HepG2 (cell line): Measurements from ENCODE around the gene TAF5.

Experiments
- BHLHE40 ChIP-seq: IDR thresholded peaks from 2 replicates; pipeline ENCODE4 v1.6.1; 2011; ENCODE audit warnings: low read length, improper control_type of control experiment
- ELF4 ChIP-seq: sonication (generic); formaldehyde crosslinking; IDR thresholded peaks from 2 replicates; pipeline ENCODE4 v1.5.0; 2020; ENCODE audit warnings: missing genetic modification reagents, mild to moderate bottlenecking, moderate library complexity, borderline replicate concordance
- FOXJ3 ChIP-seq: sonication (generic); formaldehyde crosslinking; IDR thresholded peaks from 2 replicates; pipeline ENCODE4 v1.4.0; 2020; ENCODE audit warnings: missing genetic modification reagents, mild to moderate bottlenecking, borderline replicate concordance
- ONECUT2 ChIP-seq: sonication (generic); formaldehyde crosslinking; IDR thresholded peaks from 2 replicates; pipeline ENCODE4 v1.4.0; 2020; ENCODE audit warnings: missing genetic modification reagents
- SP4 ChIP-seq: sonication (generic); formaldehyde crosslinking; IDR thresholded peaks from 2 replicates; pipeline ENCODE4 v1.8.1; 2023; ENCODE audit warnings: mild to moderate bottlenecking, missing genetic modification reagents
- TCF7 ChIP-seq: sonication (generic); IDR thresholded peaks from 2 replicates; pipeline ENCODE4 v1.6.1; 2016; ENCODE audit warnings: antibody characterized with exemption, low read depth
- ZNF12 ChIP-seq: sonication (generic); formaldehyde crosslinking; IDR thresholded peaks from 2 replicates; pipeline ENCODE4 v1.5.0; 2020; ENCODE audit warnings: missing genetic modification reagents
- ZNF563 ChIP-seq: sonication (generic); formaldehyde crosslinking; IDR thresholded peaks from 2 replicates; pipeline ENCODE4 v1.8.0; 2022; ENCODE audit warnings: mild to moderate bottlenecking, moderate library complexity, missing genetic modification reagents
- ZNF564 ChIP-seq: sonication (generic); formaldehyde crosslinking; IDR thresholded peaks from 2 replicates; pipeline ENCODE4 v1.8.1; 2023; ENCODE audit warnings: mild to moderate bottlenecking, missing genetic modification reagents
- ZSCAN29 ChIP-seq: sonication (generic); formaldehyde crosslinking; conservative IDR thresholded peaks from 2 replicates; pipeline ENCODE4 v1.4.0; 2020; ENCODE audit warnings: mild to moderate bottlenecking, missing genetic modification reagents
- TF ChIP-seq, protein P1 (sequence below): sonication (generic); formaldehyde crosslinking; IDR thresholded peaks from 2 replicates; pipeline ENCODE4 v1.5.0; 2020; ENCODE audit warnings: mild to moderate bottlenecking, missing genetic modification reagents, moderate library complexity
- TF ChIP-seq, protein P2 (sequence below): sonication (generic); formaldehyde crosslinking; IDR thresholded peaks from 2 replicates; pipeline ENCODE4 v1.8.0; 2022; ENCODE audit warnings: low read depth, missing genetic modification reagents

DNA sequence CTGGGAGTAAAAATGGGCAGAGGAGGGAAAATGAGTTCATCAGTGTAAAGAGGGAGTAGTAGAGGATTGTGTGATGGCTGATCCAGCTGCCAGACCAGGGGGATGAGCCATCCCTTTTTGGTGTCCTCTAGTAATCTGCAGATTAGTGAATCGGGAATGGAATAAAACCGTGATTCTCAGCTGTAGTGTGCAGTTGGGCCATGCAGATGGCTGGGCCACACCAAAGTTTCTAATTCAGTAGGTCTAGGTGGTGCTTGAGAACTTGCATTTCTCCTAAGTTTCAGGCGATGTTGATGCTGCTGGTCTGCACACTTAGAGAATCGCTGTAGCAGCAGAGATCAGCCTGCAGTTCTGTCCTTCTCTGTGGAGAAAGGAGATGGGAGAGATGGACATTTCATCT is 51.3 kb downstream of the TAF5 start:
- no peak for TF ChIP-seq SP4 (CRISPR knock-in tag)
- TF ChIP-seq, protein P1, sequence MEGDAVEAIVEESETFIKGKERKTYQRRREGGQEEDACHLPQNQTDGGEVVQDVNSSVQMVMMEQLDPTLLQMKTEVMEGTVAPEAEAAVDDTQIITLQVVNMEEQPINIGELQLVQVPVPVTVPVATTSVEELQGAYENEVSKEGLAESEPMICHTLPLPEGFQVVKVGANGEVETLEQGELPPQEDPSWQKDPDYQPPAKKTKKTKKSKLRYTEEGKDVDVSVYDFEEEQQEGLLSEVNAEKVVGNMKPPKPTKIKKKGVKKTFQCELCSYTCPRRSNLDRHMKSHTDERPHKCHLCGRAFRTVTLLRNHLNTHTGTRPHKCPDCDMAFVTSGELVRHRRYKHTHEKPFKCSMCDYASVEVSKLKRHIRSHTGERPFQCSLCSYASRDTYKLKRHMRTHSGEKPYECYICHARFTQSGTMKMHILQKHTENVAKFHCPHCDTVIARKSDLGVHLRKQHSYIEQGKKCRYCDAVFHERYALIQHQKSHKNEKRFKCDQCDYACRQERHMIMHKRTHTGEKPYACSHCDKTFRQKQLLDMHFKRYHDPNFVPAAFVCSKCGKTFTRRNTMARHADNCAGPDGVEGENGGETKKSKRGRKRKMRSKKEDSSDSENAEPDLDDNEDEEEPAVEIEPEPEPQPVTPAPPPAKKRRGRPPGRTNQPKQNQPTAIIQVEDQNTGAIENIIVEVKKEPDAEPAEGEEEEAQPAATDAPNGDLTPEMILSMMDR (CRISPR knock-in tag), result no peak
- TF ChIP-seq ZSCAN29, result no peak
- TF ChIP-seq TCF7, result no peak
- no peak for TF ChIP-seq ELF4
- no peak for TF ChIP-seq ZNF12 (CRISPR knock-in tag)
- TF ChIP-seq BHLHE40, result no peak
- no peak for TF ChIP-seq FOXJ3 (CRISPR knock-in tag)
- no peak for TF ChIP-seq ONECUT2 (CRISPR knock-in tag)
- no peak for TF ChIP-seq ZNF564 (CRISPR knock-in tag)
- TF ChIP-seq, protein P2, sequence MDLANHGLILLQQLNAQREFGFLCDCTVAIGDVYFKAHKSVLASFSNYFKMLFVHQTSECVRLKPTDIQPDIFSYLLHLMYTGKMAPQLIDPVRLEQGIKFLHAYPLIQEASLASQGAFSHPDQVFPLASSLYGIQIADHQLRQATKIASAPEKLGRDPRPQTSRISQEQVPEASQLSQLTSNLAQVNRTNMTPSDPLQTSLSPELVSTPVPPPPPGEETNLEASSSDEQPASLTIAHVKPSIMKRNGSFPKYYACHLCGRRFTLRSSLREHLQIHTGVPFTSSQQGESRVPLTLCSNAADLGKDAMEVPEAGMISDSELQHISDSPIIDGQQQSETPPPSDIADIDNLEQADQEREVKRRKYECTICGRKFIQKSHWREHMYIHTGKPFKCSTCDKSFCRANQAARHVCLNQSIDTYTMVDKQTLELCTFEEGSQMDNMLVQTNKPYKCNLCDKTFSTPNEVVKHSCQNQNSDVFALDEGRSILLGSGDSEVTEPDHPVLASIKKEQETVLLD (CRISPR knock-in tag), result no peak
- TF ChIP-seq ZNF563 (CRISPR knock-in tag), result no peak
